Large intestine (tissue), 3 donors: ENCODE measurements around the gene KLHL29. TPM values are rescaled to one million over a fixed set of nuclear protein-coding genes. Genes with fewer than 3 reads are reported as not detected.

Experiments
- DNase-seq, 2 donors: peaks; one replicate each; pipeline versions ENCODE4 v3.0.0 to v3.0.0-alpha.2; 2013
- H3K27ac ChIP-seq: one replicate; pipeline ENCODE4 v1.5.1; 2013; ENCODE audit warnings: low read length
- H3K27me3 ChIP-seq: 2 replicates; pipeline ENCODE4 v1.6.1; 2013; ENCODE audit warnings: low read length; ENCODE audit not compliant: control insufficient read depth, insufficient read depth
- H3K36me3 ChIP-seq: 2 replicates; pipeline ENCODE4 v1.6.1; 2013; ENCODE audit warnings: low read length; ENCODE audit not compliant: control insufficient read depth, insufficient read depth
- H3K4me1 ChIP-seq: one replicate; pipeline ENCODE4 v1.6.1; 2013; ENCODE audit warnings: low read length; ENCODE audit not compliant: control insufficient read depth, insufficient read depth
- H3K4me3 ChIP-seq: one replicate; pipeline ENCODE4 v1.5.1; 2013; ENCODE audit warnings: low read length
- H3K9me3 ChIP-seq: one replicate; pipeline ENCODE4 v1.6.1; 2013; ENCODE audit warnings: mild to moderate bottlenecking, low read depth, low read length, moderate library complexity; ENCODE audit not compliant: control insufficient read depth
- WGBS: methylation state at CpG from one replicate; pipeline ENCODE4 v1.1.5; 2013; ENCODE audit warnings: low lambda C conversion rate; ENCODE audit not compliant: insufficient coverage; 5-methylcytosine and 5-hydroxymethylcytosine counted together
- polyA plus RNA-seq: library from polyadenylated mRNA; unstranded; fragments of 120-200 nt; gene quantifications from one replicate; pipeline ENCODE4 v1.2.1, GENCODE V29; 2013

The KLHL29 gene
- polyA plus RNA-seq, 1 donor: 5.9 TPM

DNA sequence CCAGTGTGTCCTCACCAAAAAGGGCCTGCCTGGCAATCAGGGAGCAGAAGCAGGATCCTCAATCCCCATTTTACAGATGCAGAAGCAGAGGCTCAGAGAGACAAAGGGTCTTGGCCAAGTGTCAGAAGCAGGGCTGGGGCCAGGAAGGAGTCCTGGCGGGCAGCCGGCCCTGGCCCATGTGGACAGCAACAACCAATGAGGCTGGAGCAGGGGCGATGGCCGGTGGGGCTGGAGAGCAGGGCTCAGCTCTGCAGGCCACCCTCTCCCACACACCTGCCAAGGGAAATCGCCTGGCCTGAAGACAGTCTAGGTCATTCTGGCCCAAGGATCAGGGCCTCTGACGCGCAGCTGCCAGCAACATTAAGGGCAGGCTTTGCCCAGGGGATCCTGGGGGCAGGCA, 298.0 kb downstream of the KLHL29 start:
- DNase-seq: no peak
- Histone ChIP-seq H3K4me1 (no peaks in the 10 kb centered on the region), H3K9me3 (no peaks in the 10 kb centered on the region), H3K4me3 (no peak overlapping the region), H3K27me3 (no peaks in the 10 kb centered on the region), H3K36me3 (peaks cover 4% of the 10 kb centered on the region), H3K27ac (no peak overlapping the region)
- no CpG with 5 or more reads among the region's 7 CpGs for WGBS

DNA sequence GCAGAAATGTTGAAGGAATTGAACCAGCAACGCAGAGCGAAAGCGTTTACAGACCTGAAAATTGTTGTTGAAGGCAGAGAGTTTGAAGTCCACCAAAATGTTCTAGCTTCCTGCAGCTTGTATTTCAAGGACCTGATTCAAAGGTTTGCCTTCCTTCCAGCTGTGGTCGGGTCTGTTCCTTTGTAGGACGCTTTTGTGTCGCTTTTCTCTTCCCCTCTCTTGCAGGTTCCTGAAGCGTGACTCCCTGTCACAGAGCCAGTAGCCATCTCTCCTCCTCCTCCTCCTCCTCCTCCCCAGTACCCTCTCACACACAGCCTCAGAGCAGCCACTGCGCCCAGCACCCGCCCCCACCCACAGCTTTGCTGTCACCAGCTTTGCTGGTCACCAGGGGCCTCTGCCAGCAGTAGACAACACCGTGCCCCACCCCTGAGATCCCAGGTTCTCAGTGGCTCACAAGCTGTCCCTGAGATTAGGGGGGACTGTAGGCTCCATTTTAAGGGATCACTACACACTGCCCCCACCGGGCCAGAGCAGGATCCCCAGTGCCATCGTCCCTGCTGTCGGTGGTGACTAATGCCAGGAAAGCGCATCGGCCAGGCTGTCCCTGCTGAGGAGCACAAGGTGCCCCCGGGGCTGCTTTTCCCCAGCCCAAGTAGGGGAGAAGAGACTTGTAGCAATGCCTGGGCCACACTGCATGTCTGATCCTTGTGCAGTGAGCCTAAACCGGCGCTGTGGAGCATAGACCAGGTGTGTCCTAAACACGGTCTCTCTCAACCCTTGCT, 299.6 kb downstream of the KLHL29 start:
- DNase-seq: no peak
- H3K36me3 ChIP-seq: peaks cover 4% of the 10 kb centered on the region
- H3K27ac ChIP-seq: no peak overlapping the region
- H3K27me3 ChIP-seq: no peaks in the 10 kb centered on the region
- no peaks in the 10 kb centered on the region for H3K4me1 ChIP-seq
- H3K9me3 ChIP-seq: no peaks in the 10 kb centered on the region
- WGBS: 64% methylated on average over 5 of the region's 19 CpGs
- no peak overlapping the region for H3K4me3 ChIP-seq

DNA sequence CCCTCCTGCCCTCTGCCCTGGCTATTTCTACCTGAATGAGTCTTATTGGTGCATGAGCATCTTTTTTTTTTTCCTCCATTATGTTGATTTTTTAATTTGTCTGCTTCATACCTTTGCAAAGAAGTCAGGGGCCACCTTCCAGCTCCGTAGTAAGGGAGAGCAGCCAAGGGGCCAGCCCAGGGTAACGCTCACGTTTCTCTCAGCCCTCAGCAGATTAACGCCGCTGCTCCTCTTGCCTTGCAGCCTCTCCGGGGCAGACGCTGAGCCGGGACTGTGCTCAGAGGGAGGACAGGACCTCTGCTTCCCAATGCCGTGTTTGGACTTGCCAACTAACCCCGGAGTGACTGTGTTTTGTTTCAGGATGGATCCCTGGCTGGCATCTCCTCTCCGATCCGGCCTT, 300.2 kb downstream of the KLHL29 start:
- Histone ChIP-seq H3K4me1 (no peaks in the 10 kb centered on the region), H3K36me3 (peaks cover 4% of the 10 kb centered on the region), H3K9me3 (peaks cover under 1% of the 10 kb centered on the region), H3K27ac (no peak overlapping the region), H3K27me3 (no peaks in the 10 kb centered on the region), H3K4me3 (no peak overlapping the region)
- no peak for DNase-seq
- WGBS: no CpG with 5 or more reads among the region's 12 CpGs

DNA sequence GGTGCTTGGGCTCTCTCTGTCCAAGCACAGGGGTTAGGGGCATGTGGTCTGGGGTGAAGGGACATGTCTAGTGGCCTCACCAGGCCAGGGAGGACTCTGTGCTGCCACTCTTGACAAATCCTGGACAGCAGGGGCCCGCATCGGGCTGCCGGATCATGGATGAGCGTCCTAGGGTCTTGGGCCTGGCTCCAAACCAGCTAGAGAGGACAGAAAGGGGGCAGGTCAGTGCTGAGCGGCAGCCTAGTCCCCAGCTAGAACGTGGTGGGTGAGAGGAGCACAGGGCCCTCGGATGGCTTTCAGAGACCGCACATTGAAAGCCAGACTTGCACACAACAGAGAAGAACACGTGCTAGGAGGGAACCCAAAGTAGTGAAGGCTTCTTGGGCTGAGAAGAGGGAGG, 300.7 kb downstream of the KLHL29 start:
- no peak for DNase-seq
- Histone ChIP-seq H3K4me3 (no peak overlapping the region), H3K27ac (no peak overlapping the region), H3K36me3 (peaks cover 6% of the 10 kb centered on the region), H3K4me1 (no peaks in the 10 kb centered on the region), H3K27me3 (no peaks in the 10 kb centered on the region), H3K9me3 (peaks cover 4% of the 10 kb centered on the region)
- WGBS: no CpG with 5 or more reads among the region's 9 CpGs

DNA sequence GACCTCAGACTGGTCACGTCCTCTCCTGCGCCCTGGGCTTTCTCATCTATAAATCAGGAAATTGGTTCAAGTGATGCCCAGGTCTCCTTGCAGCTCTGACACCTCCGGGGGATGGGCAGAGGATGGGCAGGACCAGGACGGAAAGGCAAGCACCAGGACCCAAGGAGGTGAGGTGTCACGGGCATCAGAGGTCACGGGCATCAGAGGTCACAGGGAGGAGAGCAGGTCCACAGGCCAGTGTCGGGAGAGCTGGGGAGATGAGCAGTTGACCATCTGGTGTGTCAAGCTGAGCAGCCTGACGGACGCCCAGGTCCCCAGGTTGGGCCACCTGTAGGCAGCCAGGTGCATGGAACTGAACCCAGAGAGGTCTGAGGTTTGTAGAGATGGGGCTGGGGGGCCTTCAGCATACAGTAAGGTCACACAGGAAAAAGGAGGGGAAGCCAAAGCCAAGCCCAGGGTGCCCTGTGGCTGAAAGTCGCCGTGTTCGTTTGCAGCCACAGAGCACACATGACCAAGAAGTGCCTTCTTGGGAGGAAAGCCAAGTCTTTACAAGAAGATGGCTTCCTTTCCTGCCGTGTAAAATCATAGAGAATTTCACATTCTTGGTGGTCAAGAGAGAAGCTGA, 301.5 kb downstream of the KLHL29 start:
- H3K4me3 ChIP-seq: no peak overlapping the region
- DNase-seq: no peak
- 100% methylated on average over 3 of the region's 13 CpGs for WGBS
- H3K27me3 ChIP-seq: no peaks in the 10 kb centered on the region
- H3K36me3 ChIP-seq: peaks cover 10% of the 10 kb centered on the region
- no peak overlapping the region for H3K27ac ChIP-seq
- H3K4me1 ChIP-seq: no peaks in the 10 kb centered on the region
- H3K9me3 ChIP-seq: peaks cover 4% of the 10 kb centered on the region

DNA sequence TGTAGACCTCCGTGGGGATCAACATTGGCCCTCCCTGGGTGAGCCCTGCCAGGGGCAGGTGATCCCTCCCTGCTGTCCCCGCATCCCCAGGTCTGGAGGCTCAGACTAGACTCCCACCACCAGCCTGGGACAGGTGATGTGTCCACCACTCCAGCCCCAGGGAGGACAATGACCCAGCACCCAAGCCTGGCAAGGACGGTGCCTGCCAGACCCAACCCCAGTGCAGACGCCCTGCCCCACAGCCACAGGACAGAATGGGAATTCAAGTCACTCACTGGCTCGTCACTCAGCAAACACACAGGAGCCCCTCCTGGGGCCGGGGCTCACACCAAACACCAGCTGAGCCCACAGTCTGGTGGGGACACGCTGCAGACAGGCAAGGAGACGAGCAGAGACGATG, 302.2 kb downstream of the KLHL29 start:
- no peak for DNase-seq
- WGBS: no CpG with 5 or more reads among the region's 9 CpGs
- no peak overlapping the region for H3K27ac ChIP-seq
- no peak overlapping the region for H3K4me3 ChIP-seq
- H3K27me3 ChIP-seq: no peaks in the 10 kb centered on the region
- peaks cover 4% of the 10 kb centered on the region for H3K9me3 ChIP-seq
- H3K36me3 ChIP-seq: peaks cover 17% of the 10 kb centered on the region
- H3K4me1 ChIP-seq: no peaks in the 10 kb centered on the region

DNA sequence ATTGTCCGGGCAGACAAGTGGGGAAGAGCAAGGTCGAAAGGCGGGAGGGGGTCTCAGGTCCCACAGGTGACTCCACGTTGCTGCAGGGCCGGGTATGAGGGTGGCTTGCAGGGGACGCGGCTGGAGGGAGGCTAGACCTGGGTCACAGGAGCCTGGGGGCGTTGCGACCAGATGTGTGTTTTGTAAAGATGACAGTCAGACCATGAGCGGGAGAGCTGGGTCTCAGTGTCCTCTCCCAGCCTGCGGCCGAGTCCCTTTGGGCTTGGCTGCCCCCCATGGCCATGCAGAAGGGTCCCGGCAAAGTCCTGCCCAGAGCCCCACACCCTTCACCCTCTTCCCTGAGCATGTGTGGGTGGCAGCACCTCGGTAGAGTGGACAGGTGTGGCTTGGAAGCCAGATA, 302.7 kb downstream of the KLHL29 start:
- Histone ChIP-seq H3K27me3 (no peaks in the 10 kb centered on the region), H3K36me3 (peaks cover 19% of the 10 kb centered on the region), H3K27ac (no peak overlapping the region), H3K9me3 (peaks cover 4% of the 10 kb centered on the region), H3K4me1 (no peaks in the 10 kb centered on the region), H3K4me3 (no peak overlapping the region)
- WGBS: no CpG with 5 or more reads among the region's 14 CpGs
- DNase-seq: no peak

DNA sequence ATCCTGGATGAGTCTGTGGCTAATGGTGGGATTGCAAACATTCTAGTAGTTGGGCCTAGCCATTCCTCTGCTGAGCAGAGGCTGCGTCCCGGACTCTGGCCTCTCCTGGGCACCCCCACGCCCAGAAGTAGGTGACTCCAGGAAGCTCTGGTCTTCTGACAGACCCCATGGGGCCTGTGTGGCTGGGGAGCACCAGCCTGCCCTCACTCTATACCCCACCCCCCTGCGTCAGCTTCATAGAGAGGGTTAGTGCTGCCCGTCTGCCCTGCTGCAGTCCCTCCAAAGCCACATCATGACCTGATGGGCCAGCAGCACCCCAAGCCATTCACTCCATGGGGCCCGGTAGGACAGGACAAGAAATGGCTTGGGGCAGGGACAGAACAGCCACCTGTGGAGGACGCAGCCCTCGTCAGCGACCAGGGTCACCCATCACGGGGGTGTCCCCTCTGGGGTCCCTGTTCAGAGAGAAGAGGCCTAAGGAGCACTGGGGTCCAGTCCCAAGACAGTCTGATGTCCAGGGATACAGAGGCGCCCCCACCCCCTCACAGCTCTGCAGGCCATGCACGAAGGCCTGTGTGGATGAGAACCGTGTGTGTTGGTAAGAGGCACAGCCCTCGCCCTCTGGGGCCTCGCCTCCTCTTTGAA, 303.6 kb downstream of the KLHL29 start:
- H3K9me3 ChIP-seq: peaks cover 4% of the 10 kb centered on the region
- no peaks in the 10 kb centered on the region for H3K4me1 ChIP-seq
- H3K36me3 ChIP-seq: peaks cover 24% of the 10 kb centered on the region
- no peak for DNase-seq
- H3K27ac ChIP-seq: no peak overlapping the region
- WGBS: no CpG with 5 or more reads among the region's 15 CpGs
- H3K4me3 ChIP-seq: no peak overlapping the region
- H3K27me3 ChIP-seq: no peaks in the 10 kb centered on the region

DNA sequence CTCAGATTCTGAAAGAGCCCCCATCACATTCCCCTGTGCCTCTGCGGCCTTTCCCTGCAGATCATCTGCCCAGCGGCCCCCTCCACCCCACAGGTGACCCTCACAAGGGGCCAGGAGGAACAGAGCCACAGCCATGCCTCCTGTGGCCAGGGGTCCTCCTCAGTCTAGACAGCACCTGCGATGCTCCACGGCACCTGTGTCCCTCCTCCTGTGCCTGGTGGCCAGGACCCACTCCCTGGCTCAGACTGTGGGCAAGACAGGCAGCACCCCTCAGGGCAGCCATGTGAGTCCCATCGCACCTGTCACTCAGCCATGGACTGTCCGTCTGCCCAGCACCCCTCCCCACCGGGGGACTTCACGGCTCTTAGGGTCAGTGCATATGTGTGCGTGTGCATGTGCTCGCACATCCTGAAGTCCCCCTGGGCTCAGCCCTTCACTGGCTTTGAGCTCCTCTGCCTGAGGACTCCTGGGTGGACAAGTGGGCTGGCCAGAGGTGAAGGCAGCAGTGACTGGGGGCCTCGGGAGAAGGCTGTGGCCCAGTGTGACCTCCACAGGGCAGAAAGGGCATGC, 304.2 kb downstream of the KLHL29 start:
- Histone ChIP-seq H3K4me1 (no peaks in the 10 kb centered on the region), H3K27ac (no peak overlapping the region), H3K36me3 (peaks cover 26% of the 10 kb centered on the region), H3K27me3 (no peaks in the 10 kb centered on the region), H3K4me3 (no peak overlapping the region), H3K9me3 (peaks cover 4% of the 10 kb centered on the region)
- no peak for DNase-seq
- WGBS: 40% methylated on average over 1 of the region's 11 CpGs

DNA sequence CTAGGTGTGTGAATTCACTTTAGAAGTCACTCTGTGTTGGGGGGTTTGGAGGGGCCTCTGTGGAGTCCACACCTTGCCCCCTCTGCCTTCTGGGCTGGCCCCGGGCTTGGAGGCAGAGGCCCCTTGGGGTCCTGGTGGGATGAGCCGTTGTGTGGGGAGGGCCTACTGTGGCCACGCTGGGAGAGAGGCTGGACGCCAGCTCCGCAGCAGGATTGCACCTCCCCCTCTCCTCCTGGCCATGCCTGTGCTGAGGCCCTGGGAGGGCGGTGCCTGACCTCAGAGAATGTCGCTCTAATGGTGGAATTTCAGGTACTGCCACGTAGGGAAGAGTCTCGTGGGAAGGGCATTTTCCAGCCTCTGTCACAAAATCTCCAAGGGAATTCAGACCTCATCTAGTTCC, 304.9 kb downstream of the KLHL29 start:
- no peak overlapping the region for H3K27ac ChIP-seq
- peaks cover 26% of the 10 kb centered on the region for H3K36me3 ChIP-seq
- DNase-seq: no peak
- H3K4me3 ChIP-seq: no peak overlapping the region
- no peaks in the 10 kb centered on the region for H3K4me1 ChIP-seq
- no CpG with 5 or more reads among the region's 9 CpGs for WGBS
- H3K27me3 ChIP-seq: no peaks in the 10 kb centered on the region
- peaks cover 4% of the 10 kb centered on the region for H3K9me3 ChIP-seq
